Smooth muscle cell (in vitro differentiated cells): ENCODE results near the gene CHRM5. TPM values are rescaled to one million over a fixed set of nuclear protein-coding genes. Genes with fewer than 3 reads are reported as not detected.

Source experiments
- DNase-seq: peaks from one replicate; lab custom pipeline; 2025; ENCODE audit not compliant: unreplicated experiment; lab: John Stamatoyannopoulos, UW
- H2AFZ ChIP-seq: fragments of 200-600 bp; sonication (generic); 2 replicates; pipeline ENCODE4 v1.6.0; 2016; ENCODE audit warnings: antibody characterized with exemption, low read depth, mild to moderate bottlenecking
- H3F3A ChIP-seq: fragments of 200-600 bp; sonication (generic); 2 replicates; pipeline ENCODE4 v1.6.0; 2017; ENCODE audit warnings: antibody characterized with exemption, low read depth
- H3K27ac ChIP-seq: fragments of 200-600 bp; sonication (generic); 2 replicates; pipeline ENCODE4 v1.5.1; 2016; ENCODE audit warnings: low read depth, mild to moderate bottlenecking
- H3K27me3 ChIP-seq: fragments of 200-600 bp; sonication (generic); 2 replicates; pipeline ENCODE4 v1.6.1; 2016; ENCODE audit warnings: low read depth, mild to moderate bottlenecking
- H3K36me3 ChIP-seq: fragments of 200-600 bp; sonication (generic); 2 replicates; pipeline ENCODE4 v1.5.1; 2016; ENCODE audit warnings: low read depth
- H3K4me1 ChIP-seq: fragments of 200-600 bp; sonication (generic); 2 replicates; pipeline ENCODE4 v1.5.1; 2016; ENCODE audit warnings: low read depth
- H3K4me2 ChIP-seq: fragments of 200-600 bp; sonication (generic); 2 replicates; pipeline ENCODE4 v1.6.0; 2016; ENCODE audit warnings: mild to moderate bottlenecking
- H3K4me3 ChIP-seq: fragments of 200-600 bp; sonication (generic); 2 replicates; pipeline ENCODE4 v1.5.1; 2016; ENCODE audit warnings: mild to moderate bottlenecking
- H3K79me2 ChIP-seq: fragments of 200-600 bp; sonication (generic); 2 replicates; pipeline ENCODE4 v1.6.0; 2016; ENCODE audit warnings: low read depth, mild to moderate bottlenecking
- H3K9ac ChIP-seq: fragments of 200-600 bp; sonication (generic); 2 replicates; pipeline ENCODE4 v1.6.0; 2016; ENCODE audit warnings: low read depth
- H3K9me3 ChIP-seq: fragments of 200-600 bp; sonication (generic); replicated peaks from 2 replicates; pipeline ENCODE4 v1.5.1; 2016; ENCODE audit warnings: low read depth
- H4K20me1 ChIP-seq: fragments of 200-600 bp; sonication (generic); 2 replicates; pipeline ENCODE4 v1.6.0; 2016; ENCODE audit warnings: low read depth
- CTCF ChIP-seq: fragments of 200-600 bp; sonication (generic); IDR thresholded peaks from 2 replicates; pipeline ENCODE4 v1.5.1; 2017; ENCODE audit warnings: borderline replicate concordance, mild to moderate bottlenecking, antibody characterized with exemption; ENCODE audit not compliant: insufficient read depth, poor library complexity, severe bottlenecking
- WGBS: methylation state at CpG from one replicate; pipeline ENCODE4 v1.1.7; 2016; ENCODE audit warnings: low lambda C conversion rate; 5-methylcytosine and 5-hydroxymethylcytosine counted together
- polyA plus RNA-seq: library from polyadenylated mRNA; unstranded; fragments of >200 nt; fragmentation: Nextera tagmentation; extraction: Ambion mirVana; gene quantifications from 2 replicates; pipeline ENCODE4 v1.2.1, GENCODE V29; 2016
- total RNA-seq: library from RNA; depleted of rRNA; stranded (reverse); fragments of >200 nt; gene quantifications from 2 replicates; pipeline ENCODE4 v1.2.3, GENCODE V29; 2014

Gene CHRM5
- total and polyA plus RNA-seq, 2 experiments from 2014 or later, result 0.05 TPM; not detected in 1

- H3F3A ChIP-seq, result no peaks in the 10 kb centered on the region
- H3K4me1 ChIP-seq, result no peaks in the 10 kb centered on the region
- H4K20me1 ChIP-seq, result no peaks in the 10 kb centered on the region
- H3K27me3 ChIP-seq, result no peaks in the 10 kb centered on the region
- H3K36me3 ChIP-seq, result no peaks in the 10 kb centered on the region
- H3K9me3 ChIP-seq, result no peaks in the 10 kb centered on the region
- 0% methylated on average over 1 of the region's 1 CpG for WGBS
- TF ChIP-seq CTCF, result no peak
- no peak for DNase-seq
- no peak overlapping the region for H3K9ac ChIP-seq
- no peaks in the 10 kb centered on the region for H3K79me2 ChIP-seq
- no peak overlapping the region for H2AFZ ChIP-seq
- H3K27ac ChIP-seq, result no peak overlapping the region
- H3K4me2 ChIP-seq, result no peak overlapping the region
- no peak overlapping the region for H3K4me3 ChIP-seq
Observed at GRCh38 chr15:34064438-34064837, 96.1 kb downstream of the CHRM5 start.

- 91% methylated on average over 3 of the region's 3 CpGs for WGBS
- TF ChIP-seq CTCF, result no peak
- no peaks in the 10 kb centered on the region for H4K20me1 ChIP-seq
- H3K4me3 ChIP-seq, result no peak overlapping the region
- no peaks in the 10 kb centered on the region for H3K79me2 ChIP-seq
- no peaks in the 10 kb centered on the region for H3F3A ChIP-seq
- no peak overlapping the region for H3K9ac ChIP-seq
- no peak overlapping the region for H3K27ac ChIP-seq
- no peaks in the 10 kb centered on the region for H3K4me1 ChIP-seq
- no peak for DNase-seq
- no peak overlapping the region for H2AFZ ChIP-seq
- no peaks in the 10 kb centered on the region for H3K27me3 ChIP-seq
- no peaks in the 10 kb centered on the region for H3K9me3 ChIP-seq
- H3K36me3 ChIP-seq, result no peaks in the 10 kb centered on the region
- H3K4me2 ChIP-seq, result no peak overlapping the region
Observed at GRCh38 chr15:34065261-34065660, 97.0 kb downstream of the CHRM5 start.

GRCh38 chr15:34065941-34066340, 97.6 kb downstream of the CHRM5 start:
- no peaks in the 10 kb centered on the region for H4K20me1 ChIP-seq
- no peaks in the 10 kb centered on the region for H3K27me3 ChIP-seq
- no peaks in the 10 kb centered on the region for H3K79me2 ChIP-seq
- no peaks in the 10 kb centered on the region for H3K9me3 ChIP-seq
- 84% methylated on average over 8 of the region's 8 CpGs for WGBS
- DNase-seq, result no peak
- H3K9ac ChIP-seq, result no peak overlapping the region
- no peak overlapping the region for H3K4me3 ChIP-seq
- no peaks in the 10 kb centered on the region for H3K36me3 ChIP-seq
- H2AFZ ChIP-seq, result no peak overlapping the region
- no peak overlapping the region for H3K27ac ChIP-seq
- TF ChIP-seq CTCF, result no peak
- H3K4me1 ChIP-seq, result no peaks in the 10 kb centered on the region
- no peaks in the 10 kb centered on the region for H3F3A ChIP-seq
- no peak overlapping the region for H3K4me2 ChIP-seq

GRCh38 chr15:34070003-34070402, 101.7 kb downstream of the CHRM5 start:
- no peaks in the 10 kb centered on the region for H3F3A ChIP-seq
- no peak overlapping the region for H2AFZ ChIP-seq
- H3K9ac ChIP-seq, result no peak overlapping the region
- no peak overlapping the region for H3K4me3 ChIP-seq
- 61% methylated on average over 6 of the region's 6 CpGs for WGBS
- H3K36me3 ChIP-seq, result no peaks in the 10 kb centered on the region
- no peaks in the 10 kb centered on the region for H3K9me3 ChIP-seq
- DNase-seq, result no peak
- H3K4me2 ChIP-seq, result no peak overlapping the region
- no peaks in the 10 kb centered on the region for H3K27me3 ChIP-seq
- no peaks in the 10 kb centered on the region for H3K79me2 ChIP-seq
- no peak for TF ChIP-seq CTCF
- H3K4me1 ChIP-seq, result no peaks in the 10 kb centered on the region
- no peak overlapping the region for H3K27ac ChIP-seq
- no peaks in the 10 kb centered on the region for H4K20me1 ChIP-seq
